Progenitor cell of endocrine pancreas (in vitro differentiated cells): ENCODE measurements around the gene KIF3B. TPM values are rescaled to one million over a fixed set of nuclear protein-coding genes. Genes with fewer than 3 reads are reported as not detected.
A peak's percentile ranks its signal among the peaks of the same experiment; 100 is the strongest.

ENCODE experiments used
- DNase-seq: peaks from one replicate; pipeline ENCODE4 v3.0.0; 2021; ENCODE audit warnings: low spot score; ENCODE audit not compliant: unreplicated experiment
- H3K27ac Mint-ChIP-seq: 2 replicates; pipeline ENCODE4 v1.8.0; 2021; ENCODE audit warnings: mild to moderate bottlenecking, moderate library complexity, mixed read lengths
- H3K27me3 Mint-ChIP-seq: 2 replicates; pipeline ENCODE4 v1.8.0; 2021; ENCODE audit warnings: mixed read lengths
- H3K36me3 Mint-ChIP-seq: 2 replicates; pipeline ENCODE4 v1.8.0; 2022; ENCODE audit warnings: mixed read lengths; ENCODE audit not compliant: insufficient read depth
- H3K4me1 Mint-ChIP-seq: 2 replicates; pipeline ENCODE4 v1.8.0; 2021; ENCODE audit warnings: low read depth, mixed read lengths
- H3K4me3 Mint-ChIP-seq: 2 replicates; pipeline ENCODE4 v1.8.0; 2021; ENCODE audit warnings: low read depth, mild to moderate bottlenecking, moderate library complexity, mixed read lengths
- H3K9me3 Mint-ChIP-seq: 2 replicates; pipeline ENCODE4 v1.8.0; 2021; ENCODE audit warnings: low read depth, mixed read lengths
- CTCF ChIP-seq: fragments of 200-600 bp; sonication (generic); IDR thresholded peaks from one replicate; pipeline ENCODE4 v1.5.0; 2021; ENCODE audit warnings: antibody characterized with exemption, mild to moderate bottlenecking; ENCODE audit not compliant: unreplicated experiment
- total RNA-seq: library from RNA; stranded (reverse); gene quantifications from 2 replicates; pipeline ENCODE4 v1.2.1, GENCODE V29; 2021

The KIF3B gene
- total RNA-seq, 1 donor from 2014 or later, result 61.6 TPM

DNA sequence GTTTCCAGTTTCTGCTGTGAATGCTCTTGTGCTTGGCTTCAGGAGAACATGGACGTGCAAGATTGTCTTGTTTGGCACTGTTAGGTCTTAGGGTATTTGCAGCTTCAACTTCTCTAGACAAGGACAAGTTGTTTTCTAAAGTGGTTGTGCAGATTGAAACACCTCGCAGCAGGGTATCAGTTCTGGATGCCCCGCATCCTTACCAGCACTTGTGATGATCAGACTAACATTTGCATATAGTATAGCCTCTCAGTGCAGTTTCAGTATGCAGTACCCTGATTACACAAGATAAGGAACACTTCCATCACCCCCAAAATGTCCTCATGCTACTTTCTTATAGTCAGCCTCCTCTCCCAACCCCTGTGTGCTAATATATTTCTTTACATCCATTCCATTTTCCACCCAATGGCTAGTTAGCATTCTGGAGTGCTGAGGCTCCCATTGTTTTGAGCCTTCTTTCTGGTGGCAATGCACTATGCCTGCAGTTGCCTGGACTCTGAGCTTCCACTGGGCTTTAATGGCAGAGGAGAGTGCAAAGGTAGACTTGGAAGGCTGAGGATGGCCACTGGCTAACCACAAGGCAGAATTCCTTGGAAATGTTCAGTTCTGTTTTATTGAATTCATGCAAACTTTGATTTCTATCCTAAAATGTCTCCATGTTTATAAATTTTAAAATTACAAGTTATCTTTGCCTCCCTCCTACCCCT is 35.4 kb downstream of the KIF3B start:
- TF ChIP-seq CTCF, result no peak
- Mint-ChIP-seq H3K27ac (no peak overlapping the region), H3K9me3 (no peaks in the 10 kb centered on the region), H3K27me3 (no peaks in the 10 kb centered on the region), H3K4me1 (peaks cover 3% of the 10 kb centered on the region), H3K4me3 (no peak overlapping the region), H3K36me3 (peaks cover 46% of the 10 kb centered on the region)
- no peak for DNase-seq

DNA sequence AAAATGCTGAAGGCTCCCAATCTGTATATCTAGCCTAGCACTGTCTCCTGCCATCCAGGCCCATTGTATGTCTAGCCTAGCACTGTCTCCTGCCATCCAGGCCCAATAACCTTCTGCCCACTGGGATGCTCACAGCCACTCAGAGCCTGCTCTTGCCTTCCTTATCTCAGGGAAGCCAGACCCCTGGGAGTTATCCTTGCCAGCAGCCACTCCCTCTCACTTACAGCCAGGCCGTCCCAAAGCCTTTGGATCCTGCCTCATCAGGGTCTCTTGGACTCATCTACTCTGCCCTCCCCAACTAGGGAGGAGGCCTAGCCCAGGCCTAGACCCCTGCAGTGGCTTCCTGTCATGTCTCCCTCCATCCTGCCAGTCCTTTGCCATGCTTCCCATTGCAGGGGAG is 37.3 kb downstream of the KIF3B start:
- no peaks in the 10 kb centered on the region for H3K27me3 Mint-ChIP-seq
- no peak for DNase-seq
- H3K9me3 Mint-ChIP-seq, result no peaks in the 10 kb centered on the region
- no peak for TF ChIP-seq CTCF
- peak overlapping the region; percentile 23 for H3K27ac Mint-ChIP-seq
- peaks cover 3% of the 10 kb centered on the region for H3K4me1 Mint-ChIP-seq
- H3K36me3 Mint-ChIP-seq, result peaks cover 46% of the 10 kb centered on the region
- no peak overlapping the region for H3K4me3 Mint-ChIP-seq

GRCh38 chr20:32315399-32315798 is 37.9 kb downstream of the KIF3B start:
- no peak for DNase-seq
- H3K27ac Mint-ChIP-seq, result no peak overlapping the region
- no peak for TF ChIP-seq CTCF
- H3K9me3 Mint-ChIP-seq, result no peaks in the 10 kb centered on the region
- peaks cover 3% of the 10 kb centered on the region for H3K4me1 Mint-ChIP-seq
- H3K4me3 Mint-ChIP-seq, result no peak overlapping the region
- no peaks in the 10 kb centered on the region for H3K27me3 Mint-ChIP-seq
- H3K36me3 Mint-ChIP-seq, result peaks cover 40% of the 10 kb centered on the region

DNA sequence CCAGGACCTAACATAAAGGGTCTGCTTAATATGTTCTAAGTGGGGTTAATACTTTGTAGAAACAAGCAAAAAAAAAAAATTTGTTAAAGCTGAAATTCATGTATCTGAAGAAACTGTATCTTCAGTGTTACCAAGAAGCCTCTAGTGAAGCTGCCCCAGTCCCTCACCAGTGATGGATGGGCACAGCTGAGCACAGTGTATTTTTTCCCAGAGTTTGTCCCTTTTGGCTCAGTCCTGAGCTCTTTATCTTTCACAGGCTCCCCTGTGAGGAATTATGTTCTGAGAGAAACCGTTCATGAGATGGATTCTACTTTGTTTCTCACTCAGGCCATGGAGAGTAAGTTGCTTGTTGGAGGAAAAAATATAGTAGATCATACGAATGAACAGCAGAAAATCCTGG is 38.4 kb downstream of the KIF3B start:
- peak overlapping the region; percentile 72 for H3K27ac Mint-ChIP-seq
- H3K4me1 Mint-ChIP-seq, result peaks cover 3% of the 10 kb centered on the region
- H3K4me3 Mint-ChIP-seq, result no peak overlapping the region
- no peak for TF ChIP-seq CTCF
- no peaks in the 10 kb centered on the region for H3K9me3 Mint-ChIP-seq
- peaks cover 35% of the 10 kb centered on the region for H3K36me3 Mint-ChIP-seq
- DNase-seq, result no peak
- no peaks in the 10 kb centered on the region for H3K27me3 Mint-ChIP-seq

DNA sequence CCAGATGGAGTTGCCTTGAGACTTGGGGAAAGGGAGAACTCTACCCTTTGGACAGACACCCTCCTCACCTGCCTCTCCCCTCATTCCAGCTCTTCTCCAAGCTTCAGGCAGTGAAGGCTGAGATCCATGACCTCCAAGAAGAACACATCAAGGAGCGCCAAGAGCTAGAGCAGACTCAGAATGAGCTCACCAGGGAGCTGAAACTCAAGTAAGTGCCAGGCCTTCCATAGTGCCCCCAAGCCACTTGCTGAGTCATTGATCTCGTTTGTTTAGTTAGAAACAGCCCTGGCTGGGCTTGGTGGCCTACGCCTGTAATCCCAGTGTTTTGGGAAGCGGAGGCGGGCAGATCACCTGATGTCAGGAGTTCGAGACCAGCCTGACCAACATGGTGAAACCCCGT is 39.2 kb downstream of the KIF3B start:
- Mint-ChIP-seq H3K4me3 (no peak overlapping the region), H3K9me3 (no peaks in the 10 kb centered on the region), H3K27ac (peak overlapping the region; percentile 72), H3K36me3 (peaks cover 36% of the 10 kb centered on the region), H3K27me3 (no peaks in the 10 kb centered on the region), H3K4me1 (peaks cover 3% of the 10 kb centered on the region)
- DNase-seq, result no peak
- TF ChIP-seq CTCF, result no peak
